ENCODE results near the gene VSIR. TPM values are rescaled to one million over a fixed set of nuclear protein-coding genes. Genes with fewer than 3 reads are reported as not detected.

VSIR gene
- total RNA-seq, 1 donor from 2014 or later = 8.6 TPM

GRCh38 chr10:71707240-71707789, 66.0 kb downstream of the VSIR start:
- no peak for DNase-seq (ENCODE audit: low read depth)

GRCh38 chr10:71706216-71707121, 66.9 kb downstream of the VSIR start:
- no peak overlapping the region for H3K4me3 ChIP-seq (ENCODE audit: low read depth, low read length)
- TF ChIP-seq, protein P1, sequence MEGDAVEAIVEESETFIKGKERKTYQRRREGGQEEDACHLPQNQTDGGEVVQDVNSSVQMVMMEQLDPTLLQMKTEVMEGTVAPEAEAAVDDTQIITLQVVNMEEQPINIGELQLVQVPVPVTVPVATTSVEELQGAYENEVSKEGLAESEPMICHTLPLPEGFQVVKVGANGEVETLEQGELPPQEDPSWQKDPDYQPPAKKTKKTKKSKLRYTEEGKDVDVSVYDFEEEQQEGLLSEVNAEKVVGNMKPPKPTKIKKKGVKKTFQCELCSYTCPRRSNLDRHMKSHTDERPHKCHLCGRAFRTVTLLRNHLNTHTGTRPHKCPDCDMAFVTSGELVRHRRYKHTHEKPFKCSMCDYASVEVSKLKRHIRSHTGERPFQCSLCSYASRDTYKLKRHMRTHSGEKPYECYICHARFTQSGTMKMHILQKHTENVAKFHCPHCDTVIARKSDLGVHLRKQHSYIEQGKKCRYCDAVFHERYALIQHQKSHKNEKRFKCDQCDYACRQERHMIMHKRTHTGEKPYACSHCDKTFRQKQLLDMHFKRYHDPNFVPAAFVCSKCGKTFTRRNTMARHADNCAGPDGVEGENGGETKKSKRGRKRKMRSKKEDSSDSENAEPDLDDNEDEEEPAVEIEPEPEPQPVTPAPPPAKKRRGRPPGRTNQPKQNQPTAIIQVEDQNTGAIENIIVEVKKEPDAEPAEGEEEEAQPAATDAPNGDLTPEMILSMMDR (conservative IDR thresholded peaks at IDR 0.05; ENCODE audit: low read depth, low read length) = no peak
- DNase-seq (ENCODE audit: low read depth) = no peak

More at GRCh38 chr10:71707240-71707789, 66.0 kb downstream of the VSIR start:
- TF ChIP-seq, protein P1 (conservative IDR thresholded peaks at IDR 0.05; ENCODE audit: low read depth, low read length) = no peak
- H3K4me3 ChIP-seq (ENCODE audit: low read depth, low read length) = no peak overlapping the region

GRCh38 chr10:71705582-71705981, 67.7 kb downstream of the VSIR start:
- TF ChIP-seq, protein P1 (conservative IDR thresholded peaks at IDR 0.05; ENCODE audit: low read depth, low read length) = no peak
- H3K4me3 ChIP-seq (ENCODE audit: low read depth, low read length) = no peak overlapping the region
- no peak for DNase-seq (ENCODE audit: low read depth)

DNA sequence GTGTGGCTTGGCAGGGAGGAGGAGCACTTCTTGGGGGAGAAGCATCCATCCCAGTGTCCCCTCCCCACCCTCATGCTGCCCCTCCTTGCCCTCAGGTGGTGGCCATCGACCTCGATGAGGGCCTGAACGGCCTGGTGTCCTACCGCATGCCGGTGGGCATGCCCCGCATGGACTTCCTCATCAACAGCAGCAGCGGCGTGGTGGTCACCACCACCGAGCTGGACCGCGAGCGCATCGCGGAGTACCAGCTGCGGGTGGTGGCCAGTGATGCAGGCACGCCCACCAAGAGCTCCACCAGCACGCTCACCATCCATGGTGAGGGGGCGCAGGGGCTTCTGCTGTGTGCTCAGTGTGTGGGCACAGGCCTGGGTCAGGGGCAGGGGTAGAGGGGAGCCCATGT, 68.5 kb downstream of the VSIR start:
- DNase-seq (ENCODE audit: low read depth) = no peak
- H3K4me3 ChIP-seq (ENCODE audit: low read depth, low read length) = no peak overlapping the region
- TF ChIP-seq, protein P1 (conservative IDR thresholded peaks at IDR 0.05; ENCODE audit: low read depth, low read length) = no peak

DNA sequence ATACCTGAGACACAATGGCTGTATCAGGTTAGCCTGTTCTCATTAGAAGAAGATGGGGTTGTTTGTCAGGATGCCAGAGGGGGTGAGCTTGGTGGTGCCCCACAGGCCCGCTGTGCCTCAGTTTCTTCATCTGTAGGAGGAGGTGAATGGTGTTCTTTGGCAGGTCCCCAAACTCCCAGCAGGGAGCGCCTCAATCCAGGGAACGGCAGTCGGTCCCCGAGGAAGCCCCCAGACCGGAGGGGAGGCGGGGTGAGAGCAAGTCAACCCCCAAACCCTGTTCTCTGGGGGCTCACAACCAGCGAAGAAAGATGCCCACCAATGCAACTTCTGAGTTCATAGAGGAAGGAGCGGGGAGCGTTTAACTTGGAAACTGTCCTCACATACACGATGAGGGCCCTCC, 69.7 kb downstream of the VSIR start:
- H3K4me3 ChIP-seq (ENCODE audit: low read depth, low read length) = no peak overlapping the region
- TF ChIP-seq, protein P1 (conservative IDR thresholded peaks at IDR 0.05; ENCODE audit: low read depth, low read length) = no peak
- DNase-seq (ENCODE audit: low read depth) = no peak

DNA sequence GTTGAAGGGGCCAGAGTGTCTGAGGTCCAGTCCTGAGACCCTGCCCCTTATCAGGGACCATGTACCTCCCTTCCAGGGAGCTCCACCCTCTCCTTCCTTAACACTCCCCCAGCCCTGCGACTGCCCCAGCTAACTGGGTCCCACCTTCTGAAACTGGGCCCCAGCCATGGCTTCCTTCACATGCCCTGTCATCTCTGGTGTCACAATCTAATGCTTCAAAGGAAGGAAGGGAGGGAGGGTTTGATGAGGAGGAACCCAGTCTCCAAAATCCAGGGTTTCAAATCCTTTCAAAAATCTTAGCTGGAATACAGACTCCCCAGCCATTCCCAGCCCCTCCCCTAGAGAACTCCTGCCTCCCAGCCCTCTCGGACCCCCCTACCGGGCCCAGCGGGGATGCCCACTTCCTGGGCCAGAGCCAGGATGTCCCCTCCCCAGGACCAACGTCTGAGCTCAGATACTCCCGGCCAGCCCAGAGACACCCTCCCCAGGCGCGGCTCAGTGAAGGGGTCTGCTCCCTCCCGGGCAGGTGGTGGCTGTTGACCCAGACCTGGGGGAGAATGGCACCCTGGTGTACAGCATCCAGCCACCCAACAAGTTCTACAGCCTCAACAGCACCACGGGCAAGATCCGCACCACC, 71.7 kb downstream of the VSIR start:
- DNase-seq (ENCODE audit: low read depth) = no peak
- H3K4me3 ChIP-seq (ENCODE audit: low read depth, low read length) = no peak overlapping the region
- TF ChIP-seq, protein P1 (conservative IDR thresholded peaks at IDR 0.05; ENCODE audit: low read depth, low read length) = no peak

Measured in epithelial cell of proximal tubule (primary cell).